Right lobe of liver (tissue), 6 donors: Measurements from ENCODE around the gene ZNF714. TPM values are rescaled to one million over a fixed set of nuclear protein-coding genes. Genes with fewer than 3 reads are reported as not detected.

Source experiments
- ATAC-seq, 4 donors: fragments of 200-7000 bp; cut with Tn5 transposase; one replicate each; pipeline ENCODE4 v1.9.1; 2020; ENCODE audit warnings: mild to moderate bottlenecking in 4 of 4, moderate library complexity in 4 of 4
- DNase-seq, 3 donors: peaks; one replicate each; pipeline ENCODE4 v3.0.0-alpha.2; 2020
- H3K27ac ChIP-seq, 3 donors: fragments of 200-600 bp; one replicate each; pipeline ENCODE4 v1.8.0; 2022
- H3K27me3 ChIP-seq, 2 donors: fragments of 200-600 bp; one replicate each; pipeline ENCODE4 v1.8.0; 2022
- H3K36me3 ChIP-seq, 4 donors: fragments of 200-600 bp; sonication (generic) in 1 of 4; one replicate each; pipeline versions ENCODE4 v1.5.1 to v1.8.0; 2017 to 2022; ENCODE audit warnings: control low read depth in 1 of 4
- H3K4me1 ChIP-seq, 4 donors: fragments of 200-600 bp; sonication (generic) in 1 of 4; one replicate each; pipeline versions ENCODE4 v1.5.1 to v1.8.0; 2017 to 2022; ENCODE audit warnings: control low read depth in 1 of 4
- H3K4me3 ChIP-seq, 3 donors: fragments of 200-600 bp; one replicate each; pipeline ENCODE4 v1.8.0; 2022
- H3K9me3 ChIP-seq, 4 donors: fragments of 200-600 bp; sonication (generic) in 1 of 4; one replicate each; pipeline versions ENCODE4 v1.5.1 to v1.8.0; 2017 to 2022; ENCODE audit warnings: control low read depth in 1 of 4
- POLR2A ChIP-seq: fragments of 450-650 bp; IDR thresholded peaks from one replicate; pipeline ENCODE4 v1.6.1; 2017; ENCODE audit warnings: antibody characterized with exemption, mild to moderate bottlenecking
- WGBS: methylation state at CpG from one replicate; pipeline ENCODE4 v1.1.6; 2018; ENCODE audit warnings: low coverage, low lambda C conversion rate; ENCODE audit not compliant: insufficient coverage; ENCODE audit errors: missing lambda C conversion rate; 5-methylcytosine and 5-hydroxymethylcytosine counted together
- intact Hi-C, 2 donors: fragments of 100-400 bp; cut with DNase I; formaldehyde crosslinking; loops; one replicate each; pipeline versions ENCODE4 v1.11.2 to v1.14.1; 2022
- small RNA-seq, 2 experiments: library from RNA; depleted of rRNA; stranded (forward); fragments of <200 nt; gene quantifications; one replicate each; pipeline ENCODE3, GENCODE V24; 2016
- total RNA-seq, 6 experiments: library from RNA; depleted of rRNA in 2 of 6; stranded (reverse); fragments of >200 nt in 2 of 6; fragmentation: NEBNext Ultra II Directional in 3 of 6; extraction: Animal tissue kit (Norgen Biotek cat#: 25700) in 3 of 6; gene quantifications; one replicate each; pipeline versions ENCODE4 v1.1.0 to v1.2.4, GENCODE V29; 2016 to 2023
- TF ChIP-seq, protein P1 (sequence below), 4 donors: fragments of 200-600 bp in 3 of 4; fragments of 450-650 bp in 1 of 4; IDR thresholded peaks; one replicate each; pipeline versions ENCODE4 v1.5.1 to v1.8.0; 2016 to 2022; ENCODE audit warnings: antibody characterized with exemption in 4 of 4, mild to moderate bottlenecking in 2 of 4
- donor health status: DM: no; HTN: yes; CAD: no.
- donor health status: DM: no; HTN: no; CAD: no.
- donor health status: DM: no; HTN: no; CAD: no.
- donor health status: DM: no; HTN: yes; CAD: no.
- donor health status: DM: no; HTN: yes; CAD: no.

The ZNF714 gene
- total RNA-seq, 6 experiments from 2014 or later: 0.43 to 1.1 (median 0.67) TPM

DNA sequence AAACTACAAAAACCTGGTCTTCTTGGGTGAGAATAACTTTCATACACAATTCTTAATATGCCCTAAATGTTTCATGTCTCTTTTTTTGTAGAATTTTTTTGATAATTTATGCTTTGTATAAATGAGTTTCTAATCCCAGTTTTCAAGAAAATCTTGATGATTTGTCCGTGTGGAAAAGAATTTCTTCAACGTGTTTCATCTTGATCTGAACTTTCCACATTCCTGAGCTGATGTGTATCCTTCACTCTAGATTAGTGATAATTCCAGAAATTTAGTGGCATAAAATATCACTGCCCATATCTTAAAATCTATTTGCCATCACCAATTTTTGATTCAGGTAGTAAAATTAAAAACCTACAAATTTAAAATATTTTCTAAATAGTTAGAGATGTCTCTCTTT, 84.4 kb downstream of the ZNF714 start:
- no peak overlapping the region for H3K27ac ChIP-seq
- no peaks in the 10 kb centered on the region for H3K27me3 ChIP-seq
- WGBS: 86% methylated on average over 2 of the region's 2 CpGs
- H3K4me3 ChIP-seq: no peak overlapping the region
- no peak for DNase-seq
- TF ChIP-seq POLR2A: no peak
- TF ChIP-seq, protein P1, sequence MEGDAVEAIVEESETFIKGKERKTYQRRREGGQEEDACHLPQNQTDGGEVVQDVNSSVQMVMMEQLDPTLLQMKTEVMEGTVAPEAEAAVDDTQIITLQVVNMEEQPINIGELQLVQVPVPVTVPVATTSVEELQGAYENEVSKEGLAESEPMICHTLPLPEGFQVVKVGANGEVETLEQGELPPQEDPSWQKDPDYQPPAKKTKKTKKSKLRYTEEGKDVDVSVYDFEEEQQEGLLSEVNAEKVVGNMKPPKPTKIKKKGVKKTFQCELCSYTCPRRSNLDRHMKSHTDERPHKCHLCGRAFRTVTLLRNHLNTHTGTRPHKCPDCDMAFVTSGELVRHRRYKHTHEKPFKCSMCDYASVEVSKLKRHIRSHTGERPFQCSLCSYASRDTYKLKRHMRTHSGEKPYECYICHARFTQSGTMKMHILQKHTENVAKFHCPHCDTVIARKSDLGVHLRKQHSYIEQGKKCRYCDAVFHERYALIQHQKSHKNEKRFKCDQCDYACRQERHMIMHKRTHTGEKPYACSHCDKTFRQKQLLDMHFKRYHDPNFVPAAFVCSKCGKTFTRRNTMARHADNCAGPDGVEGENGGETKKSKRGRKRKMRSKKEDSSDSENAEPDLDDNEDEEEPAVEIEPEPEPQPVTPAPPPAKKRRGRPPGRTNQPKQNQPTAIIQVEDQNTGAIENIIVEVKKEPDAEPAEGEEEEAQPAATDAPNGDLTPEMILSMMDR (IDR thresholded peaks at IDR 0.05): no peak
- H3K4me1 ChIP-seq: no peaks in the 10 kb centered on the region
- no peaks in the 10 kb centered on the region for H3K9me3 ChIP-seq
- ATAC-seq: no peak
- intact Hi-C loops: no loop called here
- no peaks in the 10 kb centered on the region for H3K36me3 ChIP-seq

Small RNAs within 50 kb of the gene (small RNA-seq; reads per million reads assigned to genes)
- gene RNA5SP469: 0.10 to 0.52 reads per million in 2 experiments

Other genes starting within 250 kb of the ZNF714 start
- gene ZNF85, start 159.0 kb upstream of the ZNF714 start, total RNA-seq: 1 to 10 TPM in 2 of 6 experiments, under 1 TPM in 4; 0.37 to 3.3 (median 0.84) TPM
- gene ZNF430, start 61.5 kb upstream of the ZNF714 start, total RNA-seq: 1 to 10 TPM in 4 of 6 experiments, under 1 TPM in 2; 0.44 to 2.2 (median 1.2) TPM
- gene ZNF431, start 59.8 kb downstream of the ZNF714 start, total RNA-seq: 1 to 10 TPM in 2 of 6 experiments, under 1 TPM in 4; 0.37 to 1.6 (median 0.84) TPM
- 1 to 10 TPM; 2.1 to 4.2 (median 3.2) TPM for gene ZNF708, start 247.2 kb downstream of the ZNF714 start, total RNA-seq